PC-3 (cell line): ENCODE measurements around the gene GLI3. TPM values are rescaled to one million over a fixed set of nuclear protein-coding genes. Genes with fewer than 3 reads are reported as not detected.

Experiments used
- ATAC-seq: fragments of 200-7000 bp; cut with Tn5 transposase; 2 replicates; pipeline ENCODE4 v1.9.1; 2020; ENCODE audit warnings: mild to moderate bottlenecking, moderate library complexity
- BruUV-seq: library from RNA; stranded (reverse); fragments of 400-500 nt; replicated peaks from 2 replicates; lab custom pipeline; 2021; lab: Mats Ljungman, UMichigan
- CTCF ChIA-PET: fragments of 300-600 bp; sonication (Branson Sonifier 250); formaldehyde crosslinking; loops from one replicate; lab custom pipeline; 2022; ENCODE audit warnings: antibody characterized with exemption; lab: Charles Lee
- POLR2A ChIA-PET: fragments of 300-600 bp; sonication (Branson Sonifier 250); formaldehyde crosslinking; loops from one replicate; lab custom pipeline; 2022; ENCODE audit warnings: antibody characterized with exemption; ENCODE audit not compliant: unreplicated experiment; lab: Charles Lee
- DNase-seq: peaks from one replicate; pipeline ENCODE4 v3.0.0-alpha.2; 2015
- H2AFZ ChIP-seq: fragments of 300-600 bp; sonication (generic); 2 replicates; pipeline ENCODE4 v1.6.0; 2016; ENCODE audit warnings: antibody characterized with exemption, low read length
- H3F3A ChIP-seq: fragments of 300-600 bp; sonication (generic); one replicate; pipeline ENCODE4 v1.6.0; 2017; ENCODE audit warnings: antibody characterized with exemption, low read length, control low read depth, mild to moderate bottlenecking; ENCODE audit not compliant: unreplicated experiment
- H3K27ac ChIP-seq: fragments of 300-600 bp; sonication (generic); 2 replicates; pipeline ENCODE4 v1.5.1; 2016; ENCODE audit warnings: mild to moderate bottlenecking, low read length
- H3K27me3 ChIP-seq: fragments of 300-600 bp; sonication (generic); 2 replicates; pipeline ENCODE4 v1.6.1; 2016; ENCODE audit warnings: low read length, mixed read lengths
- H3K36me3 ChIP-seq: fragments of 300-600 bp; sonication (generic); 2 replicates; pipeline ENCODE4 v1.6.1; 2016; ENCODE audit warnings: low read depth, mixed run types, low read length, mixed read lengths
- H3K4me1 ChIP-seq: fragments of 300-600 bp; sonication (generic); 2 replicates; pipeline ENCODE4 v1.5.1; 2016; ENCODE audit warnings: low read length; ENCODE audit not compliant: insufficient read depth
- H3K4me2 ChIP-seq: fragments of 300-600 bp; sonication (generic); 2 replicates; pipeline ENCODE4 v1.6.0; 2016; ENCODE audit warnings: low read length
- H3K4me3 ChIP-seq: fragments of 300-600 bp; sonication (generic); 2 replicates; pipeline ENCODE4 v1.5.1; 2016; ENCODE audit warnings: mild to moderate bottlenecking, low read length, mixed read lengths
- H3K79me2 ChIP-seq: fragments of 300-600 bp; sonication (generic); 2 replicates; pipeline ENCODE4 v1.6.1; 2017; ENCODE audit warnings: low read length, mixed read lengths
- H3K9ac ChIP-seq: fragments of 300-600 bp; sonication (generic); 2 replicates; pipeline ENCODE4 v1.6.0; 2016; ENCODE audit warnings: mild to moderate bottlenecking, low read length
- H3K9me2 ChIP-seq: fragments of 300-600 bp; sonication (generic); replicated peaks from 2 replicates; pipeline ENCODE4 v1.6.1; 2016; ENCODE audit warnings: mixed run types, low read length, mixed read lengths
- H3K9me3 ChIP-seq: fragments of 300-600 bp; sonication (generic); 2 replicates; pipeline ENCODE4 v1.6.1; 2016; ENCODE audit warnings: low read length, mixed read lengths
- H4K20me1 ChIP-seq: fragments of 300-600 bp; sonication (generic); 2 replicates; pipeline ENCODE4 v1.6.1; 2016; ENCODE audit warnings: low read length, mixed read lengths
- CTCF ChIP-seq: fragments of 300-600 bp; sonication (generic); conservative IDR thresholded peaks from 2 replicates; pipeline ENCODE4 v1.5.1; 2017; ENCODE audit warnings: antibody characterized with exemption, low read depth, mild to moderate bottlenecking, low read length
- EZH2 ChIP-seq: fragments of 300-600 bp; sonication (generic); IDR thresholded peaks from one replicate; pipeline ENCODE4 v1.6.1; 2017; ENCODE audit warnings: antibody characterized with exemption, mild to moderate bottlenecking, low read length; ENCODE audit not compliant: unreplicated experiment
- EZH2phosphoT487 ChIP-seq: fragments of 300-600 bp; sonication (generic); IDR thresholded peaks from 2 replicates; pipeline ENCODE4 v1.6.1; 2018; ENCODE audit warnings: mild to moderate bottlenecking, antibody characterized with exemption, low read length, borderline replicate concordance
- intact Hi-C: fragments of 100-400 bp; cut with micrococcal nuclease; formaldehyde crosslinking; loops from 2 replicates; pipeline ENCODE4 v1.9.0; 2023
- total RNA-seq: library from RNA; depleted of rRNA; stranded (reverse); fragments of >200 nt; gene quantifications from 2 replicates; pipeline ENCODE4 v1.2.3, GENCODE V29; 2014

The GLI3 gene
- total RNA-seq, 1 experiment from 2014 or later = 3.5 TPM

GRCh38 chr7:42093349-42093905 lies 143.6 kb downstream of the GLI3 start:
- BruUV-seq = no TSS peak
- Histone ChIP-seq H3K4me3 (no peak overlapping the region), H3K9me2 (no peaks in the 10 kb centered on the region), H3K4me2 (no peak overlapping the region), H2AFZ (no peak overlapping the region), H3K27me3 (no peaks in the 10 kb centered on the region), H3K9ac (peak overlapping the region; percentile 40; the same call in 1 of the 2 replicates), H3K9me3 (no peaks in the 10 kb centered on the region), H3K36me3 (no peaks in the 10 kb centered on the region), H3K79me2 (peaks cover 7% of the 10 kb centered on the region; the same call in 1 of the 2 replicates), H3K27ac (peak overlapping the region; percentile 82), H3K4me1 (peaks cover 73% of the 10 kb centered on the region), H3F3A (no peaks in the 10 kb centered on the region), H4K20me1 (no peaks in the 10 kb centered on the region)
- ATAC-seq (peak; percentile 34), DNase-seq (peak; percentile 41)
- intact Hi-C loops = loop anchor here (1.0 to 5.0 kb wide), 2 partner anchors 23 to 79 kb away; no protein-coding TSS in a partner anchor
- ChIA-PET POLR2A (no interaction called here), CTCF (no interaction called here)
- TF ChIP-seq EZH2phosphoT487 = no peak
- TF ChIP-seq EZH2 = no peak
- TF ChIP-seq CTCF = no peak

GRCh38 chr7:42091461-42092291 lies 145.3 kb downstream of the GLI3 start:
- Histone ChIP-seq H3K4me1 (peaks cover 56% of the 10 kb centered on the region), H3K79me2 (peaks cover 7% of the 10 kb centered on the region; the same call in 1 of the 2 replicates), H3K27me3 (no peaks in the 10 kb centered on the region), H3K9me3 (no peaks in the 10 kb centered on the region), H4K20me1 (no peaks in the 10 kb centered on the region), H3K9me2 (no peaks in the 10 kb centered on the region), H3F3A (no peaks in the 10 kb centered on the region), H3K4me2 (peak overlapping the region; percentile 38), H3K27ac (peak overlapping the region; percentile 96), H3K36me3 (no peaks in the 10 kb centered on the region), H3K4me3 (no peak overlapping the region), H2AFZ (0 out of 2 replicates have a peak overlapping the region, but pooled peaks have one; percentile 34), H3K9ac (peak overlapping the region; percentile 83)
- ATAC-seq (peak; percentile 77), DNase-seq (peak; percentile 81)
- POLR2A ChIA-PET = interaction anchor here (0.6 kb wide), 1 partner anchor 511 kb away, joined by 3 read pairs; no protein-coding TSS in a partner anchor
- CTCF ChIA-PET = interaction anchor here (0.6 kb wide), 1 partner anchor 9 kb away, joined by 3 read pairs; no protein-coding TSS in a partner anchor
- TSS peak; percentile 71 for BruUV-seq
- intact Hi-C loops = loop anchor here (1.0 to 5.0 kb wide), 4 partner anchors 13 to 145 kb away; partner anchors contain the start of gene GLI3
- TF ChIP-seq CTCF (no peak), EZH2phosphoT487 (no peak), EZH2 (no peak)
